Measurements from ENCODE around the gene ST7. TPM values are rescaled to one million over a fixed set of nuclear protein-coding genes. Genes with fewer than 3 reads are reported as not detected.
A peak's percentile ranks its signal among the peaks of the same experiment; 100 is the strongest.

ST7 gene
- total and polyA plus RNA-seq, 5 donors from 2014 or later = 7.3 to 15.5 (median 9.9) TPM

DNA sequence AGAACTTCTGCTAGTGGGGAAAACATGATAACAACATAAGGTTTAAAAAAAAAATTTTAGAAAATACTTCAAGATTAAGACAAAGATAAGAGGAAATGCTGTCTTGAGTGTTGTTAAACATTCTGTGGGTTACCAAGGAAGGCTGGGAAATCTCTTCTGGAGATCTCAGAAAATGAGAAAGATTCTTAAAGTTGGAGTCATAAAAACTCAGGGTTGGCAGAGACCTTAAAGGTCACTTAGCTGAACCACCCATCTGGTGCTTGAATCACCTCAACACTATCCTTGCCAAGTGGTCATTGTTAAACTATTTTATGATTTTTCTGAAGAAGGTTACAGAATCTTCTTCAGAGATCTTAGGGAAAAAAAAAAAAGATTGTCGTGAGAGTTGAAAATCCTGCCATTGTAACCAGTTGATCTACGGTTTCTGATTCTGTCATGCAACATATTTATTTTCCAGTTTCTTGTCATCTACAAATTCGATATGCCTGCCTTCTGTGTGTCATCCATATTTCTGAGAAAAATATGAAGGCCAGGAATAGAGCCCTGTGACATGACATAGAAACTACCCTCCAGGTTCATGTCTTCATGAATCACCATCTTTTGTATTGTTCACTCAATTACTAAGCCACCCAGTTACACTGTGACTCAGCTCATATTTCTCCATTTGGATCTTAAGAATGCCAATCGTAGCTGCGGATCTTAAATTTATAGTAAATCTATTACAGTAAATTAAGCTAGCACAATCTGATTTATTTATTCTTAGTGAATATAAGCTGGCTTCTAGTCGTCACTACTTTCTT, 179.2 kb downstream of the ST7 start:
- Mint-ChIP-seq H3K9me3 (no peaks in the 10 kb centered on the region), H3K27ac (no peak overlapping the region)
- DNase-seq = no peak

DNA sequence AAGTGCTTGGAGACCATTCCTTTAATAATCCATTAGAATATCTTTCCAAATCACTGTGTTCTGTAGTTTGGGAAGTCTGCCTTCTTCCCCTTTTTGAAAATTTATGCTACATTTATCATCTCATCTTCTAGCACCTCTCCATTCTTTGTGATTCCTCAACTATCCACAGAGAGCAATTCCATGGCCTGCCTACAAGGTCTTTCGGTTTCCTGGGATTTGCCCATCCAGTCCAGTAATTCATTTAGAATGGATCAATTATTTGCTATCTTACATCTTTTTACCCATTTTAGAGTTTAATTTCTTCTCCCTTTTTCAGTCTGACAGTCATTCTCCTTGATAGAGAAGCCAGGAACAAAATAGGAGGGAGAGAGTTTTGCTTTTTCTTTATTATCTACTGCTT, 179.8 kb downstream of the ST7 start:
- Mint-ChIP-seq H3K4me1 (peaks cover 0 to 6% (median 0%) of the 10 kb centered on the region in 4 donors), H3K9me3 (no peaks in the 10 kb centered on the region), H3K27ac (no peak overlapping the region), H3K36me3 (peaks cover 22% of the 10 kb centered on the region), H3K27me3 (no peaks in the 10 kb centered on the region), H3K4me3 (no peak overlapping the region)
- no peaks in the 10 kb centered on the region for H3K9me3 ChIP-seq (ENCODE audit: control insufficient read depth in 2 of 2, low read length in 2 of 2)
- H3K27me3 ChIP-seq (ENCODE audit: control insufficient read depth, insufficient read depth, low read length) = no peaks in the 10 kb centered on the region
- ATAC-seq (ENCODE audit: low read depth in 2 of 2) (no peak), DNase-seq (no peak)
- peaks cover 4% of the 10 kb centered on the region for H3K36me3 ChIP-seq (ENCODE audit: control insufficient read depth, insufficient read depth, low read length)
- H3K4me3 ChIP-seq (ENCODE audit: low read depth, low read length) = no peak overlapping the region
- H3K27ac ChIP-seq (ENCODE audit: insufficient read depth, low read length, poor library complexity, severe bottlenecking) = no peak overlapping the region
- H3K4me1 ChIP-seq (ENCODE audit: control insufficient read depth, insufficient read depth, low read length, poor library complexity, severe bottlenecking) = no peaks in the 10 kb centered on the region

More for the DNA sequence above, 179.2 kb downstream of the ST7 start:
- no peak overlapping the region for H3K27ac ChIP-seq (ENCODE audit: insufficient read depth, low read length, poor library complexity, severe bottlenecking)
- H3K36me3 ChIP-seq (ENCODE audit: control insufficient read depth, insufficient read depth, low read length) = peaks cover 4% of the 10 kb centered on the region
- H3K4me3 Mint-ChIP-seq = no peak overlapping the region
- no peaks in the 10 kb centered on the region for H3K27me3 Mint-ChIP-seq
- H3K4me3 ChIP-seq (ENCODE audit: low read depth, low read length) = no peak overlapping the region
- H3K36me3 Mint-ChIP-seq = peaks cover 21% of the 10 kb centered on the region
- H3K9me3 ChIP-seq (ENCODE audit: control insufficient read depth in 2 of 2, low read length in 2 of 2) = no peaks in the 10 kb centered on the region
- H3K4me1 Mint-ChIP-seq = peaks cover 0 to 6% (median 2%) of the 10 kb centered on the region in 4 donors
- no peaks in the 10 kb centered on the region for H3K4me1 ChIP-seq (ENCODE audit: control insufficient read depth, insufficient read depth, low read length, poor library complexity, severe bottlenecking)
- ATAC-seq (ENCODE audit: low read depth in 2 of 2) = no peak
- no peaks in the 10 kb centered on the region for H3K27me3 ChIP-seq (ENCODE audit: control insufficient read depth, insufficient read depth, low read length)

DNA sequence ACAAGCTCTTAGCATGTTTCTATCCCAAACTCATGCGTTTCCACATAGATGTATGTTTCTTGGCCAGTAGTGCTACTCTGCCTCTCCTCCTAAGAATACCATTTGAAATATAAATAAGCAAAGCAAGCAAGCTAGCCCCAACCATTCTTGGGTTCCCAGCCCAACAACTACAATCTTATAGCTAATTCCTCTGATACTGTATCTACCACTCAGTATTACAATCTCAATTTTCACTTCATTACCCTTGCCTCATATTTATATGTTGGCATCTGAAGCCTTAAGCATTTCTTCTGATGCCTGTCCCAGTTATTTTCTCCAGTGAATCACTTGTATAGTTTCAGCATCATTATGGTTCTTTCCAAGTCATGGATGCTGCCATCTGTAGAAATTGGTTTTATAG, 181.1 kb downstream of the ST7 start:
- H3K27ac Mint-ChIP-seq = no peak overlapping the region
- DNase-seq (no peak), ATAC-seq (ENCODE audit: low read depth in 2 of 2) (no peak)
- Histone ChIP-seq H3K27ac (ENCODE audit: insufficient read depth, low read length, poor library complexity, severe bottlenecking) (no peak overlapping the region), H3K4me3 (ENCODE audit: low read depth, low read length) (no peak overlapping the region), H3K9me3 (ENCODE audit: control insufficient read depth in 2 of 2, low read length in 2 of 2) (no peaks in the 10 kb centered on the region), H3K4me1 (ENCODE audit: control insufficient read depth, insufficient read depth, low read length, poor library complexity, severe bottlenecking) (no peaks in the 10 kb centered on the region), H3K36me3 (ENCODE audit: control insufficient read depth, insufficient read depth, low read length) (peaks cover 7% of the 10 kb centered on the region), H3K27me3 (ENCODE audit: control insufficient read depth, insufficient read depth, low read length) (no peaks in the 10 kb centered on the region)
- H3K36me3 Mint-ChIP-seq = peaks cover 26% of the 10 kb centered on the region
- H3K9me3 Mint-ChIP-seq = no peaks in the 10 kb centered on the region
- no peak overlapping the region for H3K4me3 Mint-ChIP-seq
- H3K27me3 Mint-ChIP-seq = no peaks in the 10 kb centered on the region
- peaks cover 0 to 6% (median 0%) of the 10 kb centered on the region in 4 donors for H3K4me1 Mint-ChIP-seq

DNA sequence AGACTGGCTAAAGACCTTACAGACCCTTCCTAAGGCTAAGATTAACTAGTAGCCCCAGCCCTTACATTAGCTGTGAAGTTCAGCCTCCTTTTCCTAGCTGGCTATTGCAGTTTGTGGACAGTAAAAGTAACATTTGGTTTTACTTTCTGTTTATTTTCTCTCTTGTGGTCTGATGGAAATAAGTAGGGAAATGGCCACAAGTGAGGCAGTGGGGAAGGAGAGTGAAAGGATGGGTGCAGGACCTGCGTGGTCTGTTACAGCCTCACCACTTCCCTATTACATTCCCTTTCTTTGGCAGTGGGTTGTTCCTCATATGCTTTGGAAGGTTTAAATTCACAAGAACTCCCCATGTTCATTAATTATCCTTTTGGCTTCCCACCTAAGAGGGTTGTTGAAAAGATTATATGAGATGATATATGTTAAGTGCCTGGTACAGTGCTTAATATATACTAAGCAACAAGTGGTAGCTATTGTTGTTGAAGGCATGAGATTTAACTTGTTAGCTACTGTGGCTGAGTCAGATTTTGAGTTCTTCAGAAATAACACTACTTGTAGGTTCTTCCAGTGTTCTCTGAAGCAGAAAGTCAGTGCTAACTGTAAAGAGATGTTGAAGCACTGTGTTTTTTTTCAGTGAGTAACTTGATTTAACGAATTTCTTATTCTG, 181.7 kb downstream of the ST7 start:
- H3K9me3 ChIP-seq (ENCODE audit: control insufficient read depth in 2 of 2, low read length in 2 of 2) = no peaks in the 10 kb centered on the region
- H3K27me3 ChIP-seq (ENCODE audit: control insufficient read depth, insufficient read depth, low read length) = no peaks in the 10 kb centered on the region
- no peak overlapping the region for H3K27ac ChIP-seq (ENCODE audit: insufficient read depth, low read length, poor library complexity, severe bottlenecking)
- peaks cover 0 to 6% (median 0%) of the 10 kb centered on the region in 4 donors for H3K4me1 Mint-ChIP-seq
- no peak overlapping the region for H3K4me3 Mint-ChIP-seq
- H3K27ac Mint-ChIP-seq = no peak overlapping the region
- no peaks in the 10 kb centered on the region for H3K4me1 ChIP-seq (ENCODE audit: control insufficient read depth, insufficient read depth, low read length, poor library complexity, severe bottlenecking)
- H3K36me3 Mint-ChIP-seq = peaks cover 30% of the 10 kb centered on the region
- DNase-seq (no peak), ATAC-seq (ENCODE audit: low read depth in 2 of 2) (no peak)
- no peaks in the 10 kb centered on the region for H3K9me3 Mint-ChIP-seq
- H3K36me3 ChIP-seq (ENCODE audit: control insufficient read depth, insufficient read depth, low read length) = peaks cover 7% of the 10 kb centered on the region
- H3K27me3 Mint-ChIP-seq = no peaks in the 10 kb centered on the region
- no peak overlapping the region for H3K4me3 ChIP-seq (ENCODE audit: low read depth, low read length)

DNA sequence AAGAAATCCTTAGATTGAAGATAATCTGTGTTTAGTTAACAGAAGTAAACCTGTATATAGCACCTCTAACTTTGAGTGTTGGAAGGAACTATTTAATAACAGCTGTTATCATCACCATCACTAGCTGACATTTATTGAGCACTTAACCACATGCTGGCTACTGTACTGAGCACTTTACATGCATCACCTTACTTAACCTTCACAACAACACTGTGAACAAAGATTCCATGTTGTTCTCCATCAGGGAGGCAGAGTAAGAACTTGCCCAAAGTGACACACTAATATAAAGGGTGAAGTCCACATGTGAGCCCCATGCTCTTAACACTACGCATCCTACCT, 182.2 kb downstream of the ST7 start:
- Histone ChIP-seq H3K9me3 (ENCODE audit: control insufficient read depth in 2 of 2, low read length in 2 of 2) (no peaks in the 10 kb centered on the region), H3K4me3 (ENCODE audit: low read depth, low read length) (no peak overlapping the region), H3K27me3 (ENCODE audit: control insufficient read depth, insufficient read depth, low read length) (no peaks in the 10 kb centered on the region), H3K4me1 (ENCODE audit: control insufficient read depth, insufficient read depth, low read length, poor library complexity, severe bottlenecking) (no peaks in the 10 kb centered on the region), H3K27ac (ENCODE audit: insufficient read depth, low read length, poor library complexity, severe bottlenecking) (no peak overlapping the region), H3K36me3 (ENCODE audit: control insufficient read depth, insufficient read depth, low read length) (peaks cover 7% of the 10 kb centered on the region)
- H3K4me1 Mint-ChIP-seq = peaks cover 0 to 6% (median 0%) of the 10 kb centered on the region in 4 donors
- ATAC-seq (ENCODE audit: low read depth in 2 of 2) (no peak), DNase-seq (no peak)
- H3K9me3 Mint-ChIP-seq = no peaks in the 10 kb centered on the region
- no peaks in the 10 kb centered on the region for H3K27me3 Mint-ChIP-seq
- no peak overlapping the region for H3K27ac Mint-ChIP-seq
- H3K4me3 Mint-ChIP-seq = no peak overlapping the region
- peaks cover 30% of the 10 kb centered on the region for H3K36me3 Mint-ChIP-seq

DNA sequence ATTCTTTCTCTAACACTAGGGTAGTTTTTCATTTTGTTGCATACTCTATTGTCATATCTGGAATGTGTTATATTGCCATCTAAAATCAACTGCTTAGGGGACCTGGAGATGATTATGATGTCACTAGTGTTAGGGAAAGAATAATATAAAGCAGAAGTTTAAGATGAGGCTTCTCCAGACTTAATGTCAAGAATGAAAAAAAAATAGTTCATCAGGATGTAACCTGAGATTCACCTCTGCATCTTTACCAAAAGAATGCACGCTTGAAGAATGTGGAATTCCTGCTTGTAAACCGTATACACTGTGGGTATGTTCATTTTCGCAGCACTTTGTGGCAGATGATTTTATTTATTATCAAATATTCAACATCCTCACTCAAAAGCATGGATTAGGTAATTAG, 184.6 kb downstream of the ST7 start:
- Histone ChIP-seq H3K36me3 (ENCODE audit: control insufficient read depth, insufficient read depth, low read length) (peaks cover 4% of the 10 kb centered on the region), H3K4me1 (ENCODE audit: control insufficient read depth, insufficient read depth, low read length, poor library complexity, severe bottlenecking) (no peaks in the 10 kb centered on the region), H3K4me3 (ENCODE audit: low read depth, low read length) (no peak overlapping the region), H3K27ac (ENCODE audit: insufficient read depth, low read length, poor library complexity, severe bottlenecking) (no peak overlapping the region), H3K9me3 (ENCODE audit: control insufficient read depth in 2 of 2, low read length in 2 of 2) (no peaks in the 10 kb centered on the region), H3K27me3 (ENCODE audit: control insufficient read depth, insufficient read depth, low read length) (no peaks in the 10 kb centered on the region)
- Mint-ChIP-seq H3K27ac (no peak overlapping the region), H3K4me1 (peaks cover 0 to 6% (median 0%) of the 10 kb centered on the region in 4 donors), H3K4me3 (no peak overlapping the region), H3K27me3 (no peaks in the 10 kb centered on the region), H3K9me3 (no peaks in the 10 kb centered on the region), H3K36me3 (peaks cover 27% of the 10 kb centered on the region)
- DNase-seq = no peak
- ATAC-seq (ENCODE audit: low read depth in 2 of 2) = no peak

DNA sequence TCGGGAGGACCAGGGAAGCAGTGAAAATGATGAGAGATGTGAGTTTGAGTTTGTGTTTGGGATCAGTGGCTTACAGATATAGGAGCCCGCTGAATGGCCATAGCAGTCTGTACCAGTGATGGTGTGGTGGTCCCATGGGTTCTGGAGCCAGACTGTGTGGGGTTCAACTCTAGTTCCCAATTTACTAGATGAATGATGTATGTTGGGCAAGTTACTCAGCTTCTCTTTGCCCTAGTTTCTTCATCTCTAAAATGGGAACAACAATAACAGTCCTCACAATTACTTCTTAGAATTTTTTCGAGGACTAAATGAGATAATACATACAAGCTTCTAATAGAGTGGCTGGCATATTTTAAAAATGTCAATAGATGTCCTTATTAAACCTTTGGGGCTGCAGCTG, 185.2 kb downstream of the ST7 start:
- H3K27me3 Mint-ChIP-seq = no peaks in the 10 kb centered on the region
- no peak overlapping the region for H3K27ac ChIP-seq (ENCODE audit: insufficient read depth, low read length, poor library complexity, severe bottlenecking)
- peaks cover 0 to 6% (median 0%) of the 10 kb centered on the region in 4 donors for H3K4me1 Mint-ChIP-seq
- DNase-seq (no peak), ATAC-seq (ENCODE audit: low read depth in 2 of 2) (no peak)
- peaks cover 2% of the 10 kb centered on the region for H3K36me3 ChIP-seq (ENCODE audit: control insufficient read depth, insufficient read depth, low read length)
- H3K27ac Mint-ChIP-seq = peak overlapping the region in 1 of 3 donors; percentile 4
- H3K36me3 Mint-ChIP-seq = peaks cover 22% of the 10 kb centered on the region
- H3K9me3 ChIP-seq (ENCODE audit: control insufficient read depth in 2 of 2, low read length in 2 of 2) = no peaks in the 10 kb centered on the region
- H3K4me3 ChIP-seq (ENCODE audit: low read depth, low read length) = no peak overlapping the region
- no peaks in the 10 kb centered on the region for H3K9me3 Mint-ChIP-seq
- H3K4me1 ChIP-seq (ENCODE audit: control insufficient read depth, insufficient read depth, low read length, poor library complexity, severe bottlenecking) = no peaks in the 10 kb centered on the region
- H3K4me3 Mint-ChIP-seq = no peak overlapping the region
- no peaks in the 10 kb centered on the region for H3K27me3 ChIP-seq (ENCODE audit: control insufficient read depth, insufficient read depth, low read length)

DNA sequence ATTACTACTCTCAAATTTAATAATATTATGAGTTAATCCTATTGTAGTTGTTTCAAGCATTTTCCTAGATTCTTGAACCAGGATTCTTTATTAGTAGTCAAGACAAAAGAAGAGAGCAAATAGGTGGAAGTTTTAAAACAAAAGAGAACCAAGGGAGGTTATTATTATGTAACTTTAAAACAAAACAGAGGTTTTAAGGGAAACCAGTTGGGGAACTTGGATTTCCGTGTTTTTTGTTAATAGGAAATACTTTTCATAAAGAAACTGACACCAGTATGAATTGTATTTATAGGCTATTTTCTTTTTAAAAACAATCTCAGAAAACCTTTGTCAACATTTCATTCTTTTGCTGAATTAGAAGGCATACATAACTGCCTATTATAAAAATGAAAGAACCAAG, 185.7 kb downstream of the ST7 start:
- Mint-ChIP-seq H3K4me3 (no peak overlapping the region), H3K4me1 (peaks cover 0 to 6% (median 0%) of the 10 kb centered on the region in 4 donors)

More for the DNA sequence above, 185.7 kb downstream of the ST7 start:
- H3K36me3 ChIP-seq (ENCODE audit: control insufficient read depth, insufficient read depth, low read length) = peaks cover 2% of the 10 kb centered on the region
- no peaks in the 10 kb centered on the region for H3K4me1 ChIP-seq (ENCODE audit: control insufficient read depth, insufficient read depth, low read length, poor library complexity, severe bottlenecking)
- H3K27me3 Mint-ChIP-seq = no peaks in the 10 kb centered on the region
- H3K9me3 ChIP-seq (ENCODE audit: control insufficient read depth in 2 of 2, low read length in 2 of 2) = no peaks in the 10 kb centered on the region
- no peaks in the 10 kb centered on the region for H3K9me3 Mint-ChIP-seq
- no peaks in the 10 kb centered on the region for H3K27me3 ChIP-seq (ENCODE audit: control insufficient read depth, insufficient read depth, low read length)
- H3K27ac ChIP-seq (ENCODE audit: insufficient read depth, low read length, poor library complexity, severe bottlenecking) = no peak overlapping the region
- no peak overlapping the region for H3K27ac Mint-ChIP-seq
- no peak overlapping the region for H3K4me3 ChIP-seq (ENCODE audit: low read depth, low read length)
- peaks cover 17% of the 10 kb centered on the region for H3K36me3 Mint-ChIP-seq
- DNase-seq (no peak), ATAC-seq (ENCODE audit: low read depth in 2 of 2) (no peak)

Data from CD4-positive, CD25-positive, alpha-beta regulatory T cell (primary cell).